ENCODE data around the gene SYT15. TPM values are rescaled to one million over a fixed set of nuclear protein-coding genes. Genes with fewer than 3 reads are reported as not detected.

SYT15 gene
- total RNA-seq: under 0.01 and 0.20 TPM in 2 replicates

GRCh38 chr10:46578474-46579178 lies at the start of gene SYT15:
Gene SYT15, plus strand, starts transcription at chr10:46579128. Its CDS starts 41 bp downstream, at chr10:46579169.

GRCh38 chr10:46556515-46557318 lies 22.2 kb upstream of the SYT15 start, which contains the start of gene GPRIN2:
Gene GPRIN2, minus strand, starts transcription at chr10:46556658. Its CDS starts 5,922 bp downstream, at chr10:46550736.

Other genes with a start within 250 kb of the SYT15 start
- gene ANXA8L1, start 203.4 kb upstream of the SYT15 start, total RNA-seq: not detected in 2 replicates
- gene NPY4R, start 113.2 kb upstream of the SYT15 start, total RNA-seq: not detected in 2 replicates
- not detected in 2 replicates for gene GPRIN2, start 22.5 kb upstream of the SYT15 start, total RNA-seq